ENCODE measurements around the gene KRT80. TPM values are rescaled to one million over a fixed set of nuclear protein-coding genes. Genes with fewer than 3 reads are reported as not detected.

Gene KRT80
- total and polyA plus RNA-seq, 10 donors, result 0.03 to 0.37 (median 0.17) TPM; not detected in 7

- TF ChIP-seq POLR2AphosphoS5 (IDR thresholded peaks at IDR 0.05) (no peak), POLR2A (IDR thresholded peaks at IDR 0.05) (no peak)
- TF ChIP-seq, protein P1, sequence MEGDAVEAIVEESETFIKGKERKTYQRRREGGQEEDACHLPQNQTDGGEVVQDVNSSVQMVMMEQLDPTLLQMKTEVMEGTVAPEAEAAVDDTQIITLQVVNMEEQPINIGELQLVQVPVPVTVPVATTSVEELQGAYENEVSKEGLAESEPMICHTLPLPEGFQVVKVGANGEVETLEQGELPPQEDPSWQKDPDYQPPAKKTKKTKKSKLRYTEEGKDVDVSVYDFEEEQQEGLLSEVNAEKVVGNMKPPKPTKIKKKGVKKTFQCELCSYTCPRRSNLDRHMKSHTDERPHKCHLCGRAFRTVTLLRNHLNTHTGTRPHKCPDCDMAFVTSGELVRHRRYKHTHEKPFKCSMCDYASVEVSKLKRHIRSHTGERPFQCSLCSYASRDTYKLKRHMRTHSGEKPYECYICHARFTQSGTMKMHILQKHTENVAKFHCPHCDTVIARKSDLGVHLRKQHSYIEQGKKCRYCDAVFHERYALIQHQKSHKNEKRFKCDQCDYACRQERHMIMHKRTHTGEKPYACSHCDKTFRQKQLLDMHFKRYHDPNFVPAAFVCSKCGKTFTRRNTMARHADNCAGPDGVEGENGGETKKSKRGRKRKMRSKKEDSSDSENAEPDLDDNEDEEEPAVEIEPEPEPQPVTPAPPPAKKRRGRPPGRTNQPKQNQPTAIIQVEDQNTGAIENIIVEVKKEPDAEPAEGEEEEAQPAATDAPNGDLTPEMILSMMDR (IDR thresholded peaks at IDR 0.05 in 8 of 11, conservative IDR thresholded peaks at IDR 0.05 in 3 of 11), result no peak
- H3K36me3 ChIP-seq, result no peaks in the 10 kb centered on the region
- intact Hi-C loops (cut with DNase I; ENCODE audit: low total_unique reads), result no loop called here
- no peaks in the 10 kb centered on the region for H3K9me3 ChIP-seq
- H3K4me1 ChIP-seq, result peaks cover 11 to 91% (median 54%) of the 10 kb centered on the region in 6 donors
- H3K27me3 ChIP-seq (replicated peaks in 1 of 7), result peaks cover 0 to 28% (median 0%) of the 10 kb centered on the region in 7 donors
- H3K4me3 ChIP-seq, result no peak overlapping the region
- no peak for DNase-seq
- H3K27ac ChIP-seq, result peak overlapping the region in 4 of 8 donors; percentile 61 to 84 (median 78)
- 66 to 92% (median 77%) methylated on average over 6 to 8 of the region's 8 CpGs for WGBS, 5 donors
Observed at GRCh38 chr12:52199294-52199919, 7.6 kb upstream of the KRT80 start.

DNA sequence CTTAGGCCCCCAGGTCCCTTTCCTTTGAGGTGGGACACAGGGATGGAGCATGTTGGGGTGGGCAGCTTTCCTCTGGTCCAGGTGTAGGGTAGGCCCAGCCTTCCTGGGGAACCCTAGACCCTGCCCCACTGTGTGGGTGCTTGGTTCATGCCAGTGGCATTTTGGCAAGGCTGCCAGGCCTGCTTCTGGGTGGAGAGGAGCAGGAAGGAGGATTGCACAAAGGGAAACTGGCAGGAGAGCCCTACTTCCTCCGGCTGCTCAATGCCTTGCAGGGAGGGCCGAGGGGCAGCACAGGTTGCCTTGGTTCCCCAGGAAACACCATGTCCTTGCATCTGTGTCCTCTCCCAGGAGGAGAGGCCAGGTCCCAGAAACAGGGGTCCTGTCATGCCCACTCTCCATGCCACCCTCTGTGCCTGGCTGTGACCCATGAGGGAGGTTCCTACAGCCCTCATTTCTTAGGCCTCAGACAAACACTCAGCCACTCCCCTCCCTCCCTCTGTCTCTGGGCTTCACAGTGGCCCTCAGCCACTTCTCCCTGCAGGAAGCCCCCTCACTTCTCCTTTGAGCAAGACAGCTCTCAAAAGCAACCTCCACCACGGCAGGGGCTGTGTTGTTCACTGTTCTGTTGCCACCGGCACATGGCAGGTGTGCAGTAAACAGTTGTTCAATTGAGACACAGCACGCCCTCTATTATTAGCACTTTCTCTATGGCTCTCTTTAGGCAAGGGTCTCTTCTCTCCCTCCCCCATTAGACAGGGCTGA lies 6.8 kb upstream of the KRT80 start:
- 21 to 36% (median 34%) methylated on average over 3 to 5 of the region's 5 CpGs for WGBS, 5 donors
- Histone ChIP-seq H3K27ac (peak overlapping the region in 7 of 8 donors; percentile 3 to 84 (median 72)), H3K4me3 (peak overlapping the region in 1 of 8 donors; percentile 9), H3K36me3 (no peaks in the 10 kb centered on the region), H3K27me3 (replicated peaks in 1 of 7) (peaks cover 0 to 20% (median 0%) of the 10 kb centered on the region in 7 donors), H3K4me1 (peaks cover 11 to 92% (median 56%) of the 10 kb centered on the region in 6 donors), H3K9me3 (no peaks in the 10 kb centered on the region)
- intact Hi-C loops (cut with DNase I; ENCODE audit: low total_unique reads), result no loop called here
- peak in 2 of 3 donors; percentile 25 to 67 for TF ChIP-seq POLR2AphosphoS5 (IDR thresholded peaks at IDR 0.05)
- TF ChIP-seq, protein P1 (IDR thresholded peaks at IDR 0.05 in 8 of 11, conservative IDR thresholded peaks at IDR 0.05 in 3 of 11), result no peak
- peak; percentile 82 for DNase-seq

DNA sequence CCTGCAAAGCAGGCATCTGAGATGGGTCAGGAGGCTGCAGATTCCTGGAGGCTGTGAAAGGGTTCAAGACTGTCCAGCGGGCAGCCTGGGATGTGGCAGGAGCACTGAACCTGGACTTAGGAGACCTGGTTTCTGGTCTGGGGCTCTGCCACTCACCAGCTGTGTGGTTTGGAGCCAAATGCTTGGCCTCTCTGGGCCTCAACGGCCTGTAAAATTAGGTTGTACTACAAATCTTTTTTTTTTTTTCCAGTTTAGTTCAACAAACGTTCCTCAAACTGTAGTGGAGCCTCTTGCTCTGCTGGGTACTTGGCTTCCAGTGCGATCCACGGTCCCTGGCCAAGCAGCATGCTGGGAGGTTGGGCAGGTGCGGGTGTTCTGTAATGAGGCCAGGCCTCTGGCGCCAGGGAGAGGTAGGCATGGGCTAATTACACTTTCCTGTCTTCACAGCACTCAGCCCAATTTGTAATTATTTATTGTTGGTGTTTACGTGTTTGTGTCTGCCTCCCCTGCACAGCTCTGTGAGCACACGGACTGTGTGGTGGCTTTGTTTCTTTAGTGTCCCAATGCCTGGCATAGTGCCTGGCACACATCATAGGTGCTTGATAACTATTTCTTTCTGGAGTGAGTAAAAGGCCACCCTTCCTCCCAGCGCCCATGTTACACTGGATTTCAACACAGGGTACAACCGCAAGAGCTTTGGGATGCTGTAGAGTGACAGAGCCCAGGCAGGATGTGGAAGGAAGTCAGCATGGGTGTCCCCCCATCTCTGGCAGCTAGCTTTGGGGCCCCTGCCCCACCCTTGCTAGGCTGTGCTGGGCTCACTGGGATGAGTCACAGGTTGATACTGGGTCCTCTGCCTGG lies 5.8 kb upstream of the KRT80 start:
- Histone ChIP-seq H3K27me3 (replicated peaks in 1 of 7) (peaks cover 0 to 10% (median 0%) of the 10 kb centered on the region in 7 donors), H3K4me1 (peaks cover 10 to 92% (median 55%) of the 10 kb centered on the region in 6 donors), H3K36me3 (no peaks in the 10 kb centered on the region), H3K27ac (peak overlapping the region in 7 of 8 donors; percentile 3 to 84 (median 72)), H3K4me3 (peak overlapping the region in 1 of 8 donors; percentile 9), H3K9me3 (no peaks in the 10 kb centered on the region)
- 49 to 67% (median 62%) methylated on average over 10 to 11 of the region's 11 CpGs for WGBS, 5 donors
- TF ChIP-seq, protein P1 (IDR thresholded peaks at IDR 0.05 in 8 of 11, conservative IDR thresholded peaks at IDR 0.05 in 3 of 11), result no peak
- TF ChIP-seq POLR2AphosphoS5 (IDR thresholded peaks at IDR 0.05), result peak in 1 of 3 donors; percentile 11
- DNase-seq, result no peak
- intact Hi-C loops (cut with DNase I; ENCODE audit: low total_unique reads), result no loop called here

Measured in spleen (tissue), 11 donors.